ENCODE measurements around the gene AAK1.

DNA sequence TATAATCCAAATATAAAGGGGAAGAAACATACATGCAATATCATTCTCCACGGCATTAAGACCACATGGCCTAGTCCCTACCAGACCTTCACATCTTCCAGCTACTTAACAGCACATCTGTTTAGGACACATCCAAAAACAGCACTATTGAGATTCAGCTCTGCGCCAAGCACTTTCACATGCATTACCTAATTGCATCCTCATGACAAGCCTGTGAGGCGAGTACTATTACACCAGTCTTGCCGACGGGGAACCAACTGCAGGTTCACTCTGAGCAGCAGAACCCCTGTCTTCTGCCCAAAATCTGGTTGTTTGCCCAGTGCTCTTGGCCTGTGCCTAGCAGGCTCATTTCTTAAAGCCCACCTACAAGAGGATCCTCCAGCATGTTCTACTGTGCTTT is 66.7 kb downstream of the AAK1 start:
- TF ChIP-seq, protein P1, sequence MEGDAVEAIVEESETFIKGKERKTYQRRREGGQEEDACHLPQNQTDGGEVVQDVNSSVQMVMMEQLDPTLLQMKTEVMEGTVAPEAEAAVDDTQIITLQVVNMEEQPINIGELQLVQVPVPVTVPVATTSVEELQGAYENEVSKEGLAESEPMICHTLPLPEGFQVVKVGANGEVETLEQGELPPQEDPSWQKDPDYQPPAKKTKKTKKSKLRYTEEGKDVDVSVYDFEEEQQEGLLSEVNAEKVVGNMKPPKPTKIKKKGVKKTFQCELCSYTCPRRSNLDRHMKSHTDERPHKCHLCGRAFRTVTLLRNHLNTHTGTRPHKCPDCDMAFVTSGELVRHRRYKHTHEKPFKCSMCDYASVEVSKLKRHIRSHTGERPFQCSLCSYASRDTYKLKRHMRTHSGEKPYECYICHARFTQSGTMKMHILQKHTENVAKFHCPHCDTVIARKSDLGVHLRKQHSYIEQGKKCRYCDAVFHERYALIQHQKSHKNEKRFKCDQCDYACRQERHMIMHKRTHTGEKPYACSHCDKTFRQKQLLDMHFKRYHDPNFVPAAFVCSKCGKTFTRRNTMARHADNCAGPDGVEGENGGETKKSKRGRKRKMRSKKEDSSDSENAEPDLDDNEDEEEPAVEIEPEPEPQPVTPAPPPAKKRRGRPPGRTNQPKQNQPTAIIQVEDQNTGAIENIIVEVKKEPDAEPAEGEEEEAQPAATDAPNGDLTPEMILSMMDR (IDR thresholded peaks at IDR 0.05) = no peak
- TF ChIP-seq POLR2A (IDR thresholded peaks at IDR 0.05) = no peak
- no peak for TF ChIP-seq EP300 (IDR thresholded peaks at IDR 0.05)
- no peak for TF ChIP-seq POLR2AphosphoS5 (IDR thresholded peaks at IDR 0.05)
